Coronary artery (tissue), 2 donors: Measurements from ENCODE around the gene PLEKHG3.

Source experiments
- DNase-seq: peaks from one replicate; pipeline ENCODE4 v3.0.0-alpha.2; 2017; ENCODE audit warnings: low spot score
- H3K27ac ChIP-seq, 2 donors: fragments of 200-600 bp; sonication (generic); one replicate each; pipeline ENCODE4 v1.5.1; 2016 to 2019
- H3K4me3 ChIP-seq: fragments of 200-600 bp; sonication (generic); 2 replicates; pipeline ENCODE4 v1.5.1; 2016; ENCODE audit warnings: mild to moderate bottlenecking, moderate library complexity
- CTCF ChIP-seq: fragments of 200-600 bp; sonication (generic); IDR thresholded peaks from one replicate; pipeline ENCODE4 v1.5.1; 2019; ENCODE audit warnings: antibody characterized with exemption

PLEKHG3 gene

GRCh38 chr14:64729386-64730060 lies 25.3 kb downstream of the PLEKHG3 start:
- Histone ChIP-seq H3K4me3 (no peak overlapping the region), H3K27ac (peak overlapping the region in 1 of 2 donors; percentile 36)
- TF ChIP-seq CTCF: no peak
- DNase-seq: no peak

- TF ChIP-seq CTCF: no peak
- DNase-seq: no peak
- H3K4me3 ChIP-seq: no peak overlapping the region
- peak overlapping the region in 1 of 2 donors; percentile 36 for H3K27ac ChIP-seq
Observed at GRCh38 chr14:64730061-64730440, 25.8 kb downstream of the PLEKHG3 start.

GRCh38 chr14:64730681-64731080 lies 26.5 kb downstream of the PLEKHG3 start:
- Histone ChIP-seq H3K4me3 (no peak overlapping the region), H3K27ac (no peak overlapping the region)
- no peak for DNase-seq
- TF ChIP-seq CTCF: no peak

GRCh38 chr14:64731141-64731581 lies 26.9 kb downstream of the PLEKHG3 start:
- no peak overlapping the region for H3K4me3 ChIP-seq
- DNase-seq: no peak
- no peak for TF ChIP-seq CTCF
- H3K27ac ChIP-seq: no peak overlapping the region

- no peak for DNase-seq
- Histone ChIP-seq H3K27ac (no peak overlapping the region), H3K4me3 (no peak overlapping the region)
- no peak for TF ChIP-seq CTCF
Observed at GRCh38 chr14:64732066-64732465, 27.8 kb downstream of the PLEKHG3 start.

- no peak for TF ChIP-seq CTCF
- H3K4me3 ChIP-seq: no peak overlapping the region
- H3K27ac ChIP-seq: no peak overlapping the region
- no peak for DNase-seq
Observed at GRCh38 chr14:64732536-64733120, 28.4 kb downstream of the PLEKHG3 start.

- TF ChIP-seq CTCF: no peak
- no peak for DNase-seq
- H3K27ac ChIP-seq: peak overlapping the region in 1 of 2 donors; percentile 31
Observed at GRCh38 chr14:64733321-64733720, 29.1 kb downstream of the PLEKHG3 start.

More at GRCh38 chr14:64733321-64733720, 29.1 kb downstream of the PLEKHG3 start:
- no peak overlapping the region for H3K4me3 ChIP-seq
